ENCODE results near the gene PTPRU. TPM values are rescaled to one million over a fixed set of nuclear protein-coding genes. Genes with fewer than 3 reads are reported as not detected.

The PTPRU gene
- total RNA-seq, 1 donor from 2014 or later = 19.0 TPM

GRCh38 chr1:29222686-29223085, 13.6 kb upstream of the PTPRU start:
- H3K4me3 Mint-ChIP-seq (ENCODE audit: unreplicated experiment) = no peak overlapping the region
- H3K27me3 Mint-ChIP-seq (ENCODE audit: unreplicated experiment) = no peaks in the 10 kb centered on the region
- no peaks in the 10 kb centered on the region for H3K9me3 Mint-ChIP-seq (ENCODE audit: unreplicated experiment)
- peaks cover 6% of the 10 kb centered on the region for H3K36me3 Mint-ChIP-seq (ENCODE audit: low read depth, unreplicated experiment)
- DNase-seq (ENCODE audit: low spot score) = no peak
- no peaks in the 10 kb centered on the region for H3K4me1 Mint-ChIP-seq (ENCODE audit: unreplicated experiment)
- TF ChIP-seq CTCF (IDR thresholded peaks at IDR 0.05; ENCODE audit: unreplicated experiment) = no peak
- no peak overlapping the region for H3K27ac Mint-ChIP-seq (ENCODE audit: unreplicated experiment)

DNA sequence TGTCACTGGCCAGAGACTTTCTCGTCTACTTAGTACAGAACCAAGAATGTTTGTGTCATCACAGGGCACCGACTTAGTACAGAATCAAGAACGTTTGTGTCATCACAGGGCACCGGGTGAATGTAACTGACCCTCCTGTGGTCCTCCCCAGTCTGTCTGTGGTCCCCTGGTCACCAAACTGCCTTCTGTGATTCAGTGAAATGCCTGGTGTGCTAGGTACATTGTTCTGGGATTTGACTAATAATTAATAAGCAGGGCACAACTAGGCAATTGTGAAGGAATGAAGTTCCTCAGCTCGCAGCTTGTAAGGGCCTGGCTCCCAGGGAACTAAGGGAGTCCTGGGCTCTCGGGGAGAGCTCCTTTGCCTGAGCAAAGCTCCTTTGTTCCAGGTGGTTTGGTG, 12.8 kb upstream of the PTPRU start:
- TF ChIP-seq CTCF (IDR thresholded peaks at IDR 0.05; ENCODE audit: unreplicated experiment) = no peak
- Mint-ChIP-seq H3K36me3 (ENCODE audit: low read depth, unreplicated experiment) (peaks cover 6% of the 10 kb centered on the region), H3K9me3 (ENCODE audit: unreplicated experiment) (no peaks in the 10 kb centered on the region), H3K4me1 (ENCODE audit: unreplicated experiment) (no peaks in the 10 kb centered on the region), H3K4me3 (ENCODE audit: unreplicated experiment) (no peak overlapping the region), H3K27me3 (ENCODE audit: unreplicated experiment) (no peaks in the 10 kb centered on the region), H3K27ac (ENCODE audit: unreplicated experiment) (no peak overlapping the region)
- DNase-seq (ENCODE audit: low spot score) = no peak

- no peak for TF ChIP-seq CTCF (IDR thresholded peaks at IDR 0.05; ENCODE audit: unreplicated experiment)
- no peaks in the 10 kb centered on the region for H3K27me3 Mint-ChIP-seq (ENCODE audit: unreplicated experiment)
- H3K4me3 Mint-ChIP-seq (ENCODE audit: unreplicated experiment) = no peak overlapping the region
- H3K36me3 Mint-ChIP-seq (ENCODE audit: low read depth, unreplicated experiment) = peaks cover 6% of the 10 kb centered on the region
- no peak overlapping the region for H3K27ac Mint-ChIP-seq (ENCODE audit: unreplicated experiment)
- DNase-seq (ENCODE audit: low spot score) = no peak
- no peaks in the 10 kb centered on the region for H3K9me3 Mint-ChIP-seq (ENCODE audit: unreplicated experiment)
- H3K4me1 Mint-ChIP-seq (ENCODE audit: unreplicated experiment) = no peaks in the 10 kb centered on the region
Measured at GRCh38 chr1:29224356-29224837, 11.9 kb upstream of the PTPRU start.

DNA sequence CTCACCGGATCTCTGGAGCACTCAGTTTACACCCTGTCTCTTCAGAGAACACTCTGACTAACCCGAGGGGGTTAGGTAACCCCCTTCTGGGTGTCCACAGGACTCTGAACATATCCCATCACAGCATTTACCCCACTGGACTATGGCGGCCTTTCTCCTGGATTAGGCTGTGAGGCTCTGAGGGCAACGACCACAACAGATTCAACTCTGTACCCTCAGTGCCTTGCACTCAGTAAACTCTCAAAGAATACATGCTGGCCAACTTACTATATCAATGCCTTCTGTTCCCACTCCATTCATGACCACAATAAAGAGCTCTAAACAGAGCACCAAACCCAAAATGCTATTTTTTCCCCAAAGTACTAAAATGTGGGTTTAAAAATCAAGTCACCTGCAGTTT, 11.0 kb upstream of the PTPRU start:
- Mint-ChIP-seq H3K27me3 (ENCODE audit: unreplicated experiment) (no peaks in the 10 kb centered on the region), H3K4me1 (ENCODE audit: unreplicated experiment) (peaks cover 2% of the 10 kb centered on the region), H3K27ac (ENCODE audit: unreplicated experiment) (no peak overlapping the region), H3K4me3 (ENCODE audit: unreplicated experiment) (no peak overlapping the region), H3K36me3 (ENCODE audit: low read depth, unreplicated experiment) (peaks cover 9% of the 10 kb centered on the region), H3K9me3 (ENCODE audit: unreplicated experiment) (no peaks in the 10 kb centered on the region)
- TF ChIP-seq CTCF (IDR thresholded peaks at IDR 0.05; ENCODE audit: unreplicated experiment) = no peak
- DNase-seq (ENCODE audit: low spot score) = no peak

GRCh38 chr1:29227511-29227910, 8.8 kb upstream of the PTPRU start:
- DNase-seq (ENCODE audit: low spot score) = no peak
- peaks cover 4% of the 10 kb centered on the region for H3K27me3 Mint-ChIP-seq (ENCODE audit: unreplicated experiment)
- H3K27ac Mint-ChIP-seq (ENCODE audit: unreplicated experiment) = no peak overlapping the region
- peaks cover 13% of the 10 kb centered on the region for H3K4me1 Mint-ChIP-seq (ENCODE audit: unreplicated experiment)
- peaks cover 9% of the 10 kb centered on the region for H3K36me3 Mint-ChIP-seq (ENCODE audit: low read depth, unreplicated experiment)
- no peaks in the 10 kb centered on the region for H3K9me3 Mint-ChIP-seq (ENCODE audit: unreplicated experiment)
- TF ChIP-seq CTCF (IDR thresholded peaks at IDR 0.05; ENCODE audit: unreplicated experiment) = no peak
- H3K4me3 Mint-ChIP-seq (ENCODE audit: unreplicated experiment) = no peak overlapping the region

Data from endothelial cell (in vitro differentiated cells).